Osteocyte (in vitro differentiated cells): Measurements from ENCODE around the gene CDC42EP5. TPM values are rescaled to one million over a fixed set of nuclear protein-coding genes. Genes with fewer than 3 reads are reported as not detected.

Experiments used
- DNase-seq: peaks from one replicate; pipeline ENCODE4 v3.0.0; 2021; ENCODE audit warnings: mixed read lengths; ENCODE audit not compliant: unreplicated experiment; ENCODE audit errors: extremely low spot score
- H3K27ac Mint-ChIP-seq: one replicate; pipeline ENCODE4 v1.8.0; 2021; ENCODE audit warnings: mild to moderate bottlenecking, mixed read lengths; ENCODE audit not compliant: unreplicated experiment
- H3K27me3 Mint-ChIP-seq: one replicate; pipeline ENCODE4 v1.8.0; 2021; ENCODE audit warnings: mixed read lengths; ENCODE audit not compliant: unreplicated experiment
- H3K36me3 Mint-ChIP-seq: one replicate; pipeline ENCODE4 v1.8.0; 2021; ENCODE audit warnings: mixed read lengths; ENCODE audit not compliant: unreplicated experiment
- H3K4me1 Mint-ChIP-seq: one replicate; pipeline ENCODE4 v1.8.0; 2021; ENCODE audit warnings: mixed read lengths; ENCODE audit not compliant: unreplicated experiment
- H3K4me3 Mint-ChIP-seq: one replicate; pipeline ENCODE4 v1.8.0; 2021; ENCODE audit warnings: mild to moderate bottlenecking, moderate library complexity, mixed read lengths; ENCODE audit not compliant: unreplicated experiment
- H3K9me3 Mint-ChIP-seq: one replicate; pipeline ENCODE4 v1.8.0; 2021; ENCODE audit warnings: mixed read lengths; ENCODE audit not compliant: unreplicated experiment
- CTCF ChIP-seq: fragments of 200-600 bp; sonication (generic); IDR thresholded peaks from 2 replicates; pipeline ENCODE4 v1.5.0; 2021; ENCODE audit warnings: antibody characterized with exemption, mild to moderate bottlenecking, moderate library complexity
- total RNA-seq: library from RNA; stranded (reverse); gene quantifications from 2 replicates; pipeline ENCODE4 v1.2.1, GENCODE V29; 2021

Gene CDC42EP5
- total RNA-seq, 1 donor from 2014 or later, result 85.4 TPM

- Mint-ChIP-seq H3K27ac (no peak overlapping the region), H3K4me1 (peaks cover 3% of the 10 kb centered on the region), H3K4me3 (no peak overlapping the region), H3K9me3 (no peaks in the 10 kb centered on the region), H3K36me3 (no peaks in the 10 kb centered on the region), H3K27me3 (peaks cover 6% of the 10 kb centered on the region)
- TF ChIP-seq CTCF, result no peak
- no peak for DNase-seq
Measured at GRCh38 chr19:54492568-54492967, 19.5 kb upstream of the CDC42EP5 start.

GRCh38 chr19:54489766-54490165, 16.7 kb upstream of the CDC42EP5 start:
- no peaks in the 10 kb centered on the region for H3K36me3 Mint-ChIP-seq
- no peak overlapping the region for H3K4me3 Mint-ChIP-seq

GRCh38 chr19:54489341-54489740, 16.2 kb upstream of the CDC42EP5 start:
- peaks cover 6% of the 10 kb centered on the region for H3K4me1 Mint-ChIP-seq

More at GRCh38 chr19:54489766-54490165, 16.7 kb upstream of the CDC42EP5 start:
- H3K4me1 Mint-ChIP-seq, result peaks cover 6% of the 10 kb centered on the region
- DNase-seq, result no peak
- H3K9me3 Mint-ChIP-seq, result no peaks in the 10 kb centered on the region
- H3K27me3 Mint-ChIP-seq, result peaks cover 14% of the 10 kb centered on the region
- H3K27ac Mint-ChIP-seq, result no peak overlapping the region
- TF ChIP-seq CTCF, result no peak

GRCh38 chr19:54485851-54486250, 12.8 kb upstream of the CDC42EP5 start:
- Mint-ChIP-seq H3K4me1 (peaks cover 9% of the 10 kb centered on the region), H3K27me3 (peaks cover 20% of the 10 kb centered on the region), H3K36me3 (no peaks in the 10 kb centered on the region), H3K4me3 (no peak overlapping the region), H3K27ac (no peak overlapping the region), H3K9me3 (no peaks in the 10 kb centered on the region)
- no peak for TF ChIP-seq CTCF
- DNase-seq, result no peak

More at GRCh38 chr19:54489341-54489740, 16.2 kb upstream of the CDC42EP5 start:
- peaks cover 14% of the 10 kb centered on the region for H3K27me3 Mint-ChIP-seq
- no peak for TF ChIP-seq CTCF
- no peaks in the 10 kb centered on the region for H3K36me3 Mint-ChIP-seq
- no peak for DNase-seq
- no peak overlapping the region for H3K27ac Mint-ChIP-seq
- no peak overlapping the region for H3K4me3 Mint-ChIP-seq
- H3K9me3 Mint-ChIP-seq, result no peaks in the 10 kb centered on the region

GRCh38 chr19:54484451-54484850, 11.4 kb upstream of the CDC42EP5 start:
- H3K4me1 Mint-ChIP-seq, result peaks cover 9% of the 10 kb centered on the region
- DNase-seq, result no peak

More at GRCh38 chr19:54484451-54484850, 11.4 kb upstream of the CDC42EP5 start:
- peaks cover 20% of the 10 kb centered on the region for H3K27me3 Mint-ChIP-seq
- H3K9me3 Mint-ChIP-seq, result no peaks in the 10 kb centered on the region
- no peak overlapping the region for H3K27ac Mint-ChIP-seq
- no peak for TF ChIP-seq CTCF
- H3K36me3 Mint-ChIP-seq, result no peaks in the 10 kb centered on the region
- H3K4me3 Mint-ChIP-seq, result no peak overlapping the region
